ENCODE measurements around the gene HSPB1. TPM values are rescaled to one million over a fixed set of nuclear protein-coding genes. Genes with fewer than 3 reads are reported as not detected.
"Not testable (repeated sequence)": the region's sequence is repeated elsewhere in the genome, so short reads cannot be mapped to it uniquely, and the experiment has no call there.

HSPB1 gene
- total RNA-seq, 3 donors from 2014 or later: 207 to 840 (median 310) TPM

DNA sequence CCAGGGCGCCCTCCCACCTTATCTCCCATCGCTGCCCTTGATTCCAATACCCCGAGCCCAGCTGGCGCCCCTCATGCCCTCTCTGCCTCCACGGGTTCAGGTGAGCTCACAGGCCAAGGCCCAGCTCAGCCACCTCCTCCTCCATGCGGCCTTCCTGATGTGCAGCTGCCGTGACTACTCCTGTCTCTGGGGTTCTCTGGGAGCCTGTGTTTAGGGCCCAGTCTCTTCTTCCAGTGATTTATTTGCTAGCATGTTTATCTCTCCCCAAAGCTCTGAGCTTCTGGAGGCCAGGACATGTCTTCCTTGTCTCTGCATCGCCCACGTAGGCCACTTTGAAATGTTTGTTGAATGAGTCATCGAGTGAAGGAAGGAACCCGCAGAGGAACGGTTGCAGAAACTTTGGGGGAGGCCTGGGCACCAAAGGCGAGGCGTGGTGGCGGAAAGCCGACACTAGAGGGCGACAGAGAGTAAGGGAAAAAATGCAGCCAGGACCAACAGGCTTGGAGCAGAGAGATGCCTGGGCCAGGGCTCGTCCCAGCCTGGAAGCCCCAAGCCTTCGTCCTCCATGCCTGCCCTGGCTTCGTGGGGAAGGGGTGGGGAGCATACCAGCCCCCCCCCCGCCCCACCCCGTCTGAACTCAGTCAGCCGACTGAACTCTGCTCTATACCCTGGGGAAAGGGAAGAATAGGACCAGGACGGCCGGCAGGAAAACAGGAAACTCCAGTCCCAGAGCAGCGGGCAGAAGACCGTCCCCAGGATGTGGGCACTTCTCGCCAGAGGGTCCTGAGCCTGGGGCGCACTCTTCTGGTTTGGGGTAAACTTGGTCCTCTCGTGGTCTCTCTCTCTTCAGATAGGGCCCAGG, 10.9 kb upstream of the HSPB1 start:
- peak; percentile 89 for ATAC-seq
- H3K9me3 ChIP-seq: no peaks in the 10 kb centered on the region
- no peak overlapping the region for H3K4me3 ChIP-seq
- intact Hi-C loops (cut with DNase I, micrococcal nuclease): no loop called here
- H3K36me3 ChIP-seq (ENCODE audit: low read depth): no peaks in the 10 kb centered on the region
- TF ChIP-seq CTCF (IDR thresholded peaks at IDR 0.05): peak; percentile 96
- peak; percentile 88 to 95 (median 94) for DNase-seq
- H3K4me1 ChIP-seq (ENCODE audit: low read depth): peaks cover 30% of the 10 kb centered on the region

DNA sequence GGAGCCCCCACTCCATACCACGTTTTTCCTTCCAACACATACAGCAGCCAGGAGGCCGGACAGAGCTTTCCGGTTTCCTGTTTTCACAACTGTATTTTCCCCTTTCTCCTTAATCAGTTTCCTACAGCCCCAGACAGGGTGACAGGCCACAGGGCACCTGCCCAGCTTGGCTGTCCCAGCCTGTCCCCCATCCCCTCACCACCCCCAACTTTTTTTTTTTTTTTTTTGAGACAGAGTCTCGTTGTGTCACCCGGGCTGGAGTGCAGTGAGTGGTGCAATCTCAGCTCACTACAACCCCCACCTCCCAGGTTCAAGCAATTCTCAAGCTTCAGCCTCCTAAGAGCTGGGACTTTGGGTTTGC, 10.3 kb upstream of the HSPB1 start:
- intact Hi-C loops (cut with DNase I, micrococcal nuclease): no loop called here
- ATAC-seq: peak; percentile 15

GRCh38 chr7:76292911-76293310, 9.6 kb upstream of the HSPB1 start:
- intact Hi-C loops (cut with DNase I, micrococcal nuclease); H3K4me3 ChIP-seq: not testable (repeated sequence)
- peaks cover 40% of the 10 kb centered on the region for H3K4me1 ChIP-seq (ENCODE audit: low read depth)

More for the DNA sequence above, 10.3 kb upstream of the HSPB1 start:
- no peaks in the 10 kb centered on the region for H3K36me3 ChIP-seq (ENCODE audit: low read depth)
- no peak for TF ChIP-seq CTCF (IDR thresholded peaks at IDR 0.05)
- no peak overlapping the region for H3K4me3 ChIP-seq
- no peak for DNase-seq
- peaks cover 36% of the 10 kb centered on the region for H3K4me1 ChIP-seq (ENCODE audit: low read depth)
- no peaks in the 10 kb centered on the region for H3K9me3 ChIP-seq

GRCh38 chr7:76293407-76293901, 9.0 kb upstream of the HSPB1 start:
- ATAC-seq (no peak), DNase-seq (no peak)
- Histone ChIP-seq H3K4me1 (ENCODE audit: low read depth) (peaks cover 40% of the 10 kb centered on the region), H3K36me3 (ENCODE audit: low read depth) (no peaks in the 10 kb centered on the region), H3K9me3 (no peaks in the 10 kb centered on the region), H3K4me3 (no peak overlapping the region)
- no peak for TF ChIP-seq CTCF (IDR thresholded peaks at IDR 0.05)
- intact Hi-C loops (cut with DNase I, micrococcal nuclease): no loop called here

More at GRCh38 chr7:76292911-76293310, 9.6 kb upstream of the HSPB1 start:
- not testable (repeated sequence) for H3K9me3 ChIP-seq; ATAC-seq; H3K36me3 ChIP-seq (ENCODE audit: low read depth); DNase-seq

- TF ChIP-seq CTCF (IDR thresholded peaks at IDR 0.05): no peak
Observed at GRCh38 chr7:76294344-76295024, 8.0 kb upstream of the HSPB1 start.

More at GRCh38 chr7:76294344-76295024, 8.0 kb upstream of the HSPB1 start:
- DNase-seq (peak; percentile 96 to 98 (median 98)), ATAC-seq (peak; percentile 76)
- Histone ChIP-seq H3K4me3 (no peak overlapping the region), H3K9me3 (no peaks in the 10 kb centered on the region), H3K4me1 (ENCODE audit: low read depth) (peaks cover 40% of the 10 kb centered on the region), H3K36me3 (ENCODE audit: low read depth) (no peaks in the 10 kb centered on the region)
- intact Hi-C loops (cut with DNase I, micrococcal nuclease): no loop called here
